B cell (primary cell): ENCODE results near the gene PRKACB.

Experiments
- CTCF ChIP-seq: fragments of 200-600 bp; IDR thresholded peaks from one replicate; pipeline ENCODE4 v1.8.0; 2022; ENCODE audit warnings: antibody characterized with exemption, mild to moderate bottlenecking
- EZH2 ChIP-seq: IDR thresholded peaks from 2 replicates; pipeline ENCODE4 v1.6.1; 2012; ENCODE audit warnings: borderline replicate concordance, low read depth, mild to moderate bottlenecking, moderate library complexity, low read length; ENCODE audit not compliant: insufficient read depth, poor library complexity, severe bottlenecking

DNA sequence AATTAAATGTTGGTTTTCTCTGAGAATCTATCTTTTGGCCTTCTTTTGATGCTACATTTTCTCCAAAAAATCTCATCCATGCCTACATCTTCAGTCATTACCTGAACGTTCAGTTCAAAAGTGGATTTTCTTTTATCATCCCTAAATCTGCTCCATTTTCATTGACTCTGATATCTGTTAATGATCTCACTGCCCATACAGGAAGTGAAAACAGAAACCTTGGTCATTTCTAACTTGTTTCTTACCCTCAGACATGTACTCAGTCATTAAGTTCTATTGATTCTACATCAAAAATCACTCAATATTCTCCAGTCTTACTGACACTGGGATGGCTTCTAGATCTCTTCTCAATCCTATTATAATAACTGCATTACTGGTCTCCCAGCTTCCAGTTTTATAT, 22.7 kb downstream of the PRKACB start:
- TF ChIP-seq CTCF (no peak), EZH2 (no peak)
